MM.1S (cell line): ENCODE data around the gene FOXI1.

Experiments used
- DNase-seq: peaks from one replicate; pipeline ENCODE4 v3.0.0-alpha.2; 2015
- H2AFZ ChIP-seq: fragments of 300-600 bp; sonication (generic); 2 replicates; pipeline ENCODE4 v1.6.0; 2016; ENCODE audit warnings: antibody characterized with exemption, low read length
- H3F3A ChIP-seq: fragments of 300-600 bp; sonication (generic); 2 replicates; pipeline ENCODE4 v1.6.1; 2016; ENCODE audit warnings: mild to moderate bottlenecking, antibody characterized with exemption, low read length, moderate library complexity, mixed read lengths; ENCODE audit not compliant: insufficient read depth
- H3K27ac ChIP-seq: fragments of 300-600 bp; sonication (generic); 2 replicates; pipeline ENCODE4 v1.5.1; 2016; ENCODE audit warnings: mild to moderate bottlenecking, low read length
- H3K27me3 ChIP-seq: fragments of 300-600 bp; sonication (generic); replicated peaks from 2 replicates; pipeline ENCODE4 v1.6.0; 2016; ENCODE audit warnings: low read length; ENCODE audit not compliant: insufficient read depth
- H3K36me3 ChIP-seq: fragments of 300-600 bp; sonication (generic); replicated peaks from 2 replicates; pipeline ENCODE4 v1.6.1; 2016; ENCODE audit warnings: mild to moderate bottlenecking, low read length, mixed read lengths; ENCODE audit not compliant: insufficient read depth
- H3K4me1 ChIP-seq: fragments of 300-600 bp; sonication (generic); 2 replicates; pipeline ENCODE4 v1.6.1; 2016; ENCODE audit warnings: low read length, mixed read lengths
- H3K4me2 ChIP-seq: fragments of 300-600 bp; sonication (generic); 2 replicates; pipeline ENCODE4 v1.6.0; 2016; ENCODE audit warnings: low read depth, low read length
- H3K4me3 ChIP-seq: fragments of 300-600 bp; sonication (generic); 2 replicates; pipeline ENCODE4 v1.5.1; 2016; ENCODE audit warnings: low read length, mixed read lengths
- H3K79me2 ChIP-seq: fragments of 300-600 bp; sonication (generic); 2 replicates; pipeline ENCODE4 v1.6.1; 2016; ENCODE audit warnings: mixed run types, low read length, mixed read lengths
- H3K9ac ChIP-seq: fragments of 300-600 bp; sonication (generic); 2 replicates; pipeline ENCODE4 v1.6.1; 2016; ENCODE audit warnings: low read length, mixed read lengths
- H3K9me2 ChIP-seq: fragments of 300-600 bp; sonication (generic); replicated peaks from 2 replicates; pipeline ENCODE4 v1.6.1; 2016; ENCODE audit warnings: mild to moderate bottlenecking, low read length, mixed read lengths; ENCODE audit not compliant: insufficient read depth
- H3K9me3 ChIP-seq: fragments of 300-600 bp; sonication (generic); replicated peaks from 2 replicates; pipeline ENCODE4 v1.6.1; 2016; ENCODE audit warnings: mild to moderate bottlenecking, low read length, mixed read lengths; ENCODE audit not compliant: insufficient read depth
- H4K20me1 ChIP-seq: fragments of 300-600 bp; sonication (generic); 2 replicates; pipeline ENCODE4 v1.6.1; 2016; ENCODE audit warnings: mild to moderate bottlenecking, low read length, moderate library complexity, mixed read lengths; ENCODE audit not compliant: insufficient read depth
- EZH2 ChIP-seq: fragments of 300-600 bp; sonication (generic); optimal IDR thresholded peaks from 2 replicates; pipeline ENCODE3; 2017; ENCODE audit warnings: low read depth, mild to moderate bottlenecking, antibody characterized with exemption, low read length, mixed read lengths
- EZH2phosphoT487 ChIP-seq: fragments of 300-600 bp; sonication (generic); IDR thresholded peaks from 2 replicates; pipeline ENCODE4 v1.6.1; 2018; ENCODE audit warnings: antibody characterized with exemption, low read length
- TF ChIP-seq, protein P1 (sequence below): fragments of 300-600 bp; sonication (generic); IDR thresholded peaks from 2 replicates; pipeline ENCODE4 v1.5.1; 2016; ENCODE audit warnings: antibody characterized with exemption, low read length, mixed read lengths

The FOXI1 gene

DNA sequence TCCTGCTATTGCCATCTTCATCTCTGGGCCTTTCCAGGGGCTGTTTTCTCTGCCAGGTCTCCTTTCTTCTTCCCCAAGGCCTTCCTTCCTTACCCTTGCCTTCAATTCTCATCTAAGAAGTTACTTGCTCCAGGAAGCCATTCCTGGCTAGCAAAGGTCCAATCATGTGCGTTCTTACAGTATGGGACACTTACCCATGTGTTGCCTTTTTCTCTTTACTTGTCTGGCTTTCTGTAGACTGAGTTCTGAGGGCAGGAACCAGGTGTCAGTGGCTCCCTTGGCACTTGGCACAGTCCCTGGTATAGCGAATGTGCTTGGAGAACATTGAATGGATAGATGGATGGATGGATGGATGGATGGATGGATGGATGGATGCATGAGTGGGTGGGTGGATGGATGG is 10.2 kb downstream of the FOXI1 start:
- H3K9me2 ChIP-seq = no peaks in the 10 kb centered on the region
- H3K4me3 ChIP-seq = no peak overlapping the region
- H3K27me3 ChIP-seq = no peaks in the 10 kb centered on the region
- no peaks in the 10 kb centered on the region for H3K36me3 ChIP-seq
- no peaks in the 10 kb centered on the region for H3K4me1 ChIP-seq
- H3K4me2 ChIP-seq = no peak overlapping the region
- TF ChIP-seq EZH2 (no peak), EZH2phosphoT487 (no peak)
- TF ChIP-seq, protein P1, sequence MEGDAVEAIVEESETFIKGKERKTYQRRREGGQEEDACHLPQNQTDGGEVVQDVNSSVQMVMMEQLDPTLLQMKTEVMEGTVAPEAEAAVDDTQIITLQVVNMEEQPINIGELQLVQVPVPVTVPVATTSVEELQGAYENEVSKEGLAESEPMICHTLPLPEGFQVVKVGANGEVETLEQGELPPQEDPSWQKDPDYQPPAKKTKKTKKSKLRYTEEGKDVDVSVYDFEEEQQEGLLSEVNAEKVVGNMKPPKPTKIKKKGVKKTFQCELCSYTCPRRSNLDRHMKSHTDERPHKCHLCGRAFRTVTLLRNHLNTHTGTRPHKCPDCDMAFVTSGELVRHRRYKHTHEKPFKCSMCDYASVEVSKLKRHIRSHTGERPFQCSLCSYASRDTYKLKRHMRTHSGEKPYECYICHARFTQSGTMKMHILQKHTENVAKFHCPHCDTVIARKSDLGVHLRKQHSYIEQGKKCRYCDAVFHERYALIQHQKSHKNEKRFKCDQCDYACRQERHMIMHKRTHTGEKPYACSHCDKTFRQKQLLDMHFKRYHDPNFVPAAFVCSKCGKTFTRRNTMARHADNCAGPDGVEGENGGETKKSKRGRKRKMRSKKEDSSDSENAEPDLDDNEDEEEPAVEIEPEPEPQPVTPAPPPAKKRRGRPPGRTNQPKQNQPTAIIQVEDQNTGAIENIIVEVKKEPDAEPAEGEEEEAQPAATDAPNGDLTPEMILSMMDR = no peak
- no peaks in the 10 kb centered on the region for H3F3A ChIP-seq
- H2AFZ ChIP-seq = no peak overlapping the region
- no peak overlapping the region for H3K9ac ChIP-seq
- H3K9me3 ChIP-seq = no peaks in the 10 kb centered on the region
- no peaks in the 10 kb centered on the region for H4K20me1 ChIP-seq
- H3K27ac ChIP-seq = no peak overlapping the region
- no peaks in the 10 kb centered on the region for H3K79me2 ChIP-seq
- DNase-seq = no peak

DNA sequence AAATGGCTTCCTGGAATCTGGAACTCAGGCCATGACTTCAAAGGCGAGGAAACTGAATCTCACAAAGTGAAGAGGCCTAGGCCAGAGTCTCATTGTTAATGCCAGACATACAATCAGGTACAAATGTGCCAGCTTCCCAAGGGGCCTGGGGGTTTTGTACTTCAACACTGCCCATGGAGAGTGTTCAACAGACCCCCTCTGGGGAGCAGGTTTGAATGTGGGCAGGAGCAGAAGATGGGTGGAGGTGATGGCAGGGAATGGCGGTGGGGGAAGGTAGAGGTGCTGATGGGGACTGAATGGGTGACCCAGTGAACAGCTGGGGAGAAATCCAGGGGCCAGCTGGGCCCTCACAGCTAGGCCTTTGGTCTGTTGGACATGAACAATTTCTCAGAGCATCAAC is 12.0 kb downstream of the FOXI1 start:
- H4K20me1 ChIP-seq = no peaks in the 10 kb centered on the region
- no peak overlapping the region for H3K9ac ChIP-seq
- TF ChIP-seq, protein P1 = no peak
- no peak for TF ChIP-seq EZH2
- TF ChIP-seq EZH2phosphoT487 = no peak
- no peak for DNase-seq
- no peak overlapping the region for H3K4me3 ChIP-seq
- H3K9me3 ChIP-seq = no peaks in the 10 kb centered on the region
- H3K36me3 ChIP-seq = no peaks in the 10 kb centered on the region
- no peaks in the 10 kb centered on the region for H3K27me3 ChIP-seq
- no peaks in the 10 kb centered on the region for H3F3A ChIP-seq
- H3K27ac ChIP-seq = no peak overlapping the region
- no peaks in the 10 kb centered on the region for H3K79me2 ChIP-seq
- no peaks in the 10 kb centered on the region for H3K4me1 ChIP-seq
- no peak overlapping the region for H3K4me2 ChIP-seq
- H2AFZ ChIP-seq = no peak overlapping the region
- no peaks in the 10 kb centered on the region for H3K9me2 ChIP-seq

DNA sequence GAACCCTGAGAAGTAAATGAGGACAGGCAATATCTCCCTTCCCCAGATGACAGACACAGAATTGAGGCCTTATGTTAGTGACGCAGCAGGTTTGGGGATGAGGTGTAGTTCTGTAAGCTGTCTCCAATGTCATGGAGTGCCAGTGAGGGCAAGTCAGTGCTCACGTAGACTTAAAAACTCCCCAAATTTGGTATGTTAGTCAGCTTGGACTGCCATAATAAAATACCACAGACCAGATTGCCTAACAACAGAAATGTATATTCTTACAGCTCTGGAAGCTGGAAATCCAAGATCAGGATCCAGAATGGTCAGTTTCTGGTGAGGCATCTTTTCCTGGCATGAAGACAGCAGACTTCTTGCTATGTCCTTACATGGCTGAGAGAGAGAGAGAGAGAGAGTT is 14.9 kb downstream of the FOXI1 start:
- no peak for DNase-seq
- Histone ChIP-seq H3K9ac (no peak overlapping the region), H3K4me3 (no peak overlapping the region), H3K79me2 (no peaks in the 10 kb centered on the region), H3K27me3 (no peaks in the 10 kb centered on the region), H3K36me3 (no peaks in the 10 kb centered on the region), H2AFZ (no peak overlapping the region), H3F3A (no peaks in the 10 kb centered on the region), H3K27ac (no peak overlapping the region), H4K20me1 (no peaks in the 10 kb centered on the region), H3K4me2 (no peak overlapping the region), H3K9me2 (no peaks in the 10 kb centered on the region), H3K4me1 (no peaks in the 10 kb centered on the region), H3K9me3 (no peaks in the 10 kb centered on the region)
- TF ChIP-seq EZH2 (no peak), EZH2phosphoT487 (no peak)
- TF ChIP-seq, protein P1 = no peak
